ENCODE measurements around the gene ARPC2. TPM values are rescaled to one million over a fixed set of nuclear protein-coding genes. Genes with fewer than 3 reads are reported as not detected.

ARPC2 gene
- polyA plus RNA-seq, 1 donor from 2014 or later, result 167 TPM

GRCh38 chr2:218298314-218298875, 81.4 kb downstream of the ARPC2 start:
- no peaks in the 10 kb centered on the region for H3K9me2 ChIP-seq (ENCODE audit: insufficient read depth, low read length)
- H3K27ac ChIP-seq (ENCODE audit: low read length), result no peak overlapping the region
- no peaks in the 10 kb centered on the region for H4K20me1 ChIP-seq (ENCODE audit: insufficient read depth)
- H3K27me3 ChIP-seq (ENCODE audit: insufficient read depth, low read depth, low read length), result no peaks in the 10 kb centered on the region
- H3K79me2 ChIP-seq (replicated peaks; ENCODE audit: insufficient read depth, low read length), result no peaks in the 10 kb centered on the region
- TF ChIP-seq TAF1 (IDR thresholded peaks at IDR 0.05; ENCODE audit: low read depth) (no peak), MXI1 (conservative IDR thresholded peaks at IDR 0.05; ENCODE audit: poor library complexity, severe bottlenecking) (no peak), EP300 (conservative IDR thresholded peaks at IDR 0.05; ENCODE audit: poor library complexity, severe bottlenecking) (no peak), RAD21 (conservative IDR thresholded peaks at IDR 0.05) (no peak), EZH2 (IDR thresholded peaks at IDR 0.05; ENCODE audit: borderline replicate concordance, insufficient read depth, low read length, poor library complexity, severe bottlenecking) (no peak), SMC3 (conservative IDR thresholded peaks at IDR 0.05; ENCODE audit: poor library complexity) (no peak), POLR2AphosphoS5 (IDR thresholded peaks at IDR 0.05) (no peak), CTCF (IDR thresholded peaks at IDR 0.05; ENCODE audit: poor library complexity, severe bottlenecking) (no peak)
- TF ChIP-seq, protein P1, sequence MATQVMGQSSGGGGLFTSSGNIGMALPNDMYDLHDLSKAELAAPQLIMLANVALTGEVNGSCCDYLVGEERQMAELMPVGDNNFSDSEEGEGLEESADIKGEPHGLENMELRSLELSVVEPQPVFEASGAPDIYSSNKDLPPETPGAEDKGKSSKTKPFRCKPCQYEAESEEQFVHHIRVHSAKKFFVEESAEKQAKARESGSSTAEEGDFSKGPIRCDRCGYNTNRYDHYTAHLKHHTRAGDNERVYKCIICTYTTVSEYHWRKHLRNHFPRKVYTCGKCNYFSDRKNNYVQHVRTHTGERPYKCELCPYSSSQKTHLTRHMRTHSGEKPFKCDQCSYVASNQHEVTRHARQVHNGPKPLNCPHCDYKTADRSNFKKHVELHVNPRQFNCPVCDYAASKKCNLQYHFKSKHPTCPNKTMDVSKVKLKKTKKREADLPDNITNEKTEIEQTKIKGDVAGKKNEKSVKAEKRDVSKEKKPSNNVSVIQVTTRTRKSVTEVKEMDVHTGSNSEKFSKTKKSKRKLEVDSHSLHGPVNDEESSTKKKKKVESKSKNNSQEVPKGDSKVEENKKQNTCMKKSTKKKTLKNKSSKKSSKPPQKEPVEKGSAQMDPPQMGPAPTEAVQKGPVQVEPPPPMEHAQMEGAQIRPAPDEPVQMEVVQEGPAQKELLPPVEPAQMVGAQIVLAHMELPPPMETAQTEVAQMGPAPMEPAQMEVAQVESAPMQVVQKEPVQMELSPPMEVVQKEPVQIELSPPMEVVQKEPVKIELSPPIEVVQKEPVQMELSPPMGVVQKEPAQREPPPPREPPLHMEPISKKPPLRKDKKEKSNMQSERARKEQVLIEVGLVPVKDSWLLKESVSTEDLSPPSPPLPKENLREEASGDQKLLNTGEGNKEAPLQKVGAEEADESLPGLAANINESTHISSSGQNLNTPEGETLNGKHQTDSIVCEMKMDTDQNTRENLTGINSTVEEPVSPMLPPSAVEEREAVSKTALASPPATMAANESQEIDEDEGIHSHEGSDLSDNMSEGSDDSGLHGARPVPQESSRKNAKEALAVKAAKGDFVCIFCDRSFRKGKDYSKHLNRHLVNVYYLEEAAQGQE (IDR thresholded peaks at IDR 0.05; ENCODE audit: borderline replicate concordance), result no peak
- no peak overlapping the region for H3K9ac ChIP-seq (ENCODE audit: low read length)
- H3K36me3 ChIP-seq (ENCODE audit: insufficient read depth, low read length), result no peaks in the 10 kb centered on the region
- H3K4me3 ChIP-seq (ENCODE audit: low read length), result no peak overlapping the region
- H2AFZ ChIP-seq (ENCODE audit: low read depth, low read length), result no peak overlapping the region
- no peak overlapping the region for H3K4me2 ChIP-seq (ENCODE audit: low read length)
- H3K9me3 ChIP-seq (ENCODE audit: low read length), result no peaks in the 10 kb centered on the region
- H3F3A ChIP-seq (ENCODE audit: insufficient read depth, low read length, poor library complexity, severe bottlenecking), result no peaks in the 10 kb centered on the region

DNA sequence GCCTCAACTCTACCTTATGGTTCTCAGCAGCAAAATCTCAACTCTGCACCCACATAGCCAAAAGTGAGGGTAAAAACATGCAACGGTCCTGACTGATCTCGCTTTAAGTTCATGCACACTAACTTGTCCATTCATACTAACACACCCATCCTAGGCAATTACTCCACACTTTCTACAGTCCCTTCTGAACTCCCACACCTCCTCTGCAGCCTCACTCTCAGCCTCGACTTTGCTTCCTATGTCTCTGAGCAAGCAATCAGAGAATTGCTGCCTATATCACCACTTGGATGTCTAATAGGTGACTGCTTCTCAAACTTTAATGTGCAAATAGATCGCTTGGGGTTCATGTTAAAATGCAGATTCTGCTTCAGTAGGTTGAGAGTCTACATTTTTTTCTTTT, 83.2 kb downstream of the ARPC2 start:
- Histone ChIP-seq H3K9me2 (ENCODE audit: insufficient read depth, low read length) (no peaks in the 10 kb centered on the region), H3K79me2 (replicated peaks; ENCODE audit: insufficient read depth, low read length) (no peaks in the 10 kb centered on the region), H3K9ac (ENCODE audit: low read length) (no peak overlapping the region), H3F3A (ENCODE audit: insufficient read depth, low read length, poor library complexity, severe bottlenecking) (no peaks in the 10 kb centered on the region), H3K9me3 (ENCODE audit: low read length) (no peaks in the 10 kb centered on the region), H4K20me1 (ENCODE audit: insufficient read depth) (no peaks in the 10 kb centered on the region), H3K4me3 (ENCODE audit: low read length) (no peak overlapping the region), H3K27ac (ENCODE audit: low read length) (no peak overlapping the region), H3K27me3 (ENCODE audit: insufficient read depth, low read depth, low read length) (no peaks in the 10 kb centered on the region), H3K4me2 (ENCODE audit: low read length) (no peak overlapping the region), H2AFZ (ENCODE audit: low read depth, low read length) (no peak overlapping the region), H3K36me3 (ENCODE audit: insufficient read depth, low read length) (no peaks in the 10 kb centered on the region)
- no peak for TF ChIP-seq MXI1 (conservative IDR thresholded peaks at IDR 0.05; ENCODE audit: poor library complexity, severe bottlenecking)
- no peak for TF ChIP-seq TAF1 (IDR thresholded peaks at IDR 0.05; ENCODE audit: low read depth)
- TF ChIP-seq EP300 (conservative IDR thresholded peaks at IDR 0.05; ENCODE audit: poor library complexity, severe bottlenecking), result no peak
- TF ChIP-seq CTCF (IDR thresholded peaks at IDR 0.05; ENCODE audit: poor library complexity, severe bottlenecking), result no peak
- TF ChIP-seq, protein P1 (IDR thresholded peaks at IDR 0.05; ENCODE audit: borderline replicate concordance), result no peak
- TF ChIP-seq RAD21 (conservative IDR thresholded peaks at IDR 0.05), result no peak
- no peak for TF ChIP-seq SMC3 (conservative IDR thresholded peaks at IDR 0.05; ENCODE audit: poor library complexity)
- no peak for TF ChIP-seq EZH2 (IDR thresholded peaks at IDR 0.05; ENCODE audit: borderline replicate concordance, insufficient read depth, low read length, poor library complexity, severe bottlenecking)
